ENCODE measurements around the gene DNASE1L2. TPM values are rescaled to one million over a fixed set of nuclear protein-coding genes. Genes with fewer than 3 reads are reported as not detected.
A peak's percentile ranks its signal among the peaks of the same experiment; 100 is the strongest.

Gene DNASE1L2
- total RNA-seq, 1 experiment from 2014 or later, result 2.7 TPM

DNA sequence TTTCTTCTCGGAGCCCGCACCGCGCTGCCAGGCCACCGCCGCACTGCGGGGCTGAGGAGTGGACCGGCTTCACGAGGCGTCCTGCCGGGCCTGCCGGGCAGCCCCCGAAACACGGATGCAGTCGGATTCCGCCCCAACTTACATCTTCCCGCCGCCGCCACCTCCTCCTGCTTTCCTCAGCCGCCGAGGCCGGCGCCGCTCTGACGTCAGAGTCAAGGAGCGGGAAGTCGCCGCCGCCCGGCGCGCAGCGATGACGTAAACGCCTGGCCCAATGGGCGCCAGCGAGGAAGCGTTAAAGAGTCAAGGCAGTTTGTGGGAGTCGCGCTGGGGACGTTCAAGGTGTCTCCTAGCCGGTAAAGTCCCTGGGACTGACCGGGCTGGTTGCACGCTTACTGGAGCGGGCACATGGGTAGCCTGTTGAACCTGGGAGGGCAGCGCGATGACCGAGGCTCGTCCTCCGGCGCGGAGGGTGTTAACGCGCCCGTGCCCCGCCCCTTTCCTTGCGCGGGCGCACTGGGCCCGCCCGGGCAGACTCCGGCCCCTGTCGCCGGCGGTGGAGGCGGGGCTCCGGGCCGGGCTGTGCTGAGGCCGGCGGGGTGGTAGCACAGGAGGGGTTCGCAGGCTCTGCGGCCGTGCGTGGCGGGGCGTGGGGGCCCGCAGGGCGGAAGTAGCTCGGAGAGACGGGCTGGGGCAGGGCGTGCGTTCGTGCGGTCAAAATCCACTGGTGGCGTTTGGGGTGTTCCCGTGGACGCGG, 31.8 kb downstream of the DNASE1L2 start, which contains the start of gene RNPS1:
RNPS1 (minus strand) TSS at position 214 of the 754 bp plus-strand sequence. CDS start 3,483 bp downstream, outside the sequence.
- ChIA-PET CTCF (interaction anchor here (0.6 kb wide), 2 partner anchors 70 to 252 kb away, joined by 3 to 4 read pairs; no protein-coding TSS in a partner anchor), POLR2A (ENCODE audit: low non-redundant PET) (no interaction called here)
- no peaks in the 10 kb centered on the region for H3K9me3 ChIP-seq (ENCODE audit: low read depth, low read length, poor library complexity, severe bottlenecking)
- DNase-seq (ENCODE audit: low spot score), result peak; percentile 97
- peaks cover 29% of the 10 kb centered on the region for H3K36me3 ChIP-seq (ENCODE audit: insufficient read depth, low read length, poor library complexity, severe bottlenecking)
- peak within 1 kb of the TSS; percentile 76 for H3K4me3 ChIP-seq (ENCODE audit: low read depth, low read length, poor library complexity, severe bottlenecking)
- intact Hi-C loops (cut with micrococcal nuclease; ENCODE audit: unreplicated experiment), result loop anchor here (10.0 kb wide), 1 partner anchor 237 kb away; no protein-coding TSS in a partner anchor
- H3K27me3 ChIP-seq (replicated peaks; ENCODE audit: insufficient read depth, low read depth, low read length, poor library complexity), result no peaks in the 10 kb centered on the region
- peak within 1 kb of the TSS; percentile 96 for H3K27ac ChIP-seq (ENCODE audit: low read depth, low read length, poor library complexity, severe bottlenecking)
- TF ChIP-seq EZH2 (IDR thresholded peaks at IDR 0.05; ENCODE audit: borderline replicate concordance, low read depth, low read length, poor library complexity, severe bottlenecking), result no peak
- TF ChIP-seq, protein P1, sequence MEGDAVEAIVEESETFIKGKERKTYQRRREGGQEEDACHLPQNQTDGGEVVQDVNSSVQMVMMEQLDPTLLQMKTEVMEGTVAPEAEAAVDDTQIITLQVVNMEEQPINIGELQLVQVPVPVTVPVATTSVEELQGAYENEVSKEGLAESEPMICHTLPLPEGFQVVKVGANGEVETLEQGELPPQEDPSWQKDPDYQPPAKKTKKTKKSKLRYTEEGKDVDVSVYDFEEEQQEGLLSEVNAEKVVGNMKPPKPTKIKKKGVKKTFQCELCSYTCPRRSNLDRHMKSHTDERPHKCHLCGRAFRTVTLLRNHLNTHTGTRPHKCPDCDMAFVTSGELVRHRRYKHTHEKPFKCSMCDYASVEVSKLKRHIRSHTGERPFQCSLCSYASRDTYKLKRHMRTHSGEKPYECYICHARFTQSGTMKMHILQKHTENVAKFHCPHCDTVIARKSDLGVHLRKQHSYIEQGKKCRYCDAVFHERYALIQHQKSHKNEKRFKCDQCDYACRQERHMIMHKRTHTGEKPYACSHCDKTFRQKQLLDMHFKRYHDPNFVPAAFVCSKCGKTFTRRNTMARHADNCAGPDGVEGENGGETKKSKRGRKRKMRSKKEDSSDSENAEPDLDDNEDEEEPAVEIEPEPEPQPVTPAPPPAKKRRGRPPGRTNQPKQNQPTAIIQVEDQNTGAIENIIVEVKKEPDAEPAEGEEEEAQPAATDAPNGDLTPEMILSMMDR (conservative IDR thresholded peaks at IDR 0.05; ENCODE audit: low read depth, low read length), result no peak
- no TSS peak for BruUV-seq (replicated peaks)
- peaks cover 13% of the 10 kb centered on the region for H3K4me1 ChIP-seq (ENCODE audit: insufficient read depth, low read length, poor library complexity, severe bottlenecking)

DNA sequence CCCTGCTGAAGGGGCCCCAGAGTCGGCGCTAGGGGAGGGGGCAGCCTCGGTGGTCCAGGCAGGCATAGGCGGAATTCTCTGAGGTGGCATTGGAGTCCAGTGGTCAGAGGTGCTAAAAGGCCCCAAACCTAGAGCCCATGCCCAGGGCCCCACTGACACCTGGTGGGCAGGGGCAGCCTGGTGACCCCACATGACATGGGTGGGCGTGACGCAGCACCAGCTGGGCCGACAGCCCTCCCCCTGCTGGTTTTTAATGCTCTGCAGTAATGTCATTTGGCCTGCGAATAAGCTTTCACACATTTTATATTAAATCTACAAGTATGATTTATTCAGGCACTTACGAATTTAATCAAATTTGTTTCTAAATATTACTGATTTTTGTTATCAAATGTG, 33.8 kb downstream of the DNASE1L2 start:
- TF ChIP-seq, protein P1 (conservative IDR thresholded peaks at IDR 0.05; ENCODE audit: low read depth, low read length), result no peak
- TF ChIP-seq EZH2 (IDR thresholded peaks at IDR 0.05; ENCODE audit: borderline replicate concordance, low read depth, low read length, poor library complexity, severe bottlenecking), result no peak
- Histone ChIP-seq H3K9me3 (ENCODE audit: low read depth, low read length, poor library complexity, severe bottlenecking) (no peaks in the 10 kb centered on the region), H3K4me1 (ENCODE audit: insufficient read depth, low read length, poor library complexity, severe bottlenecking) (peaks cover 13% of the 10 kb centered on the region), H3K4me3 (ENCODE audit: low read depth, low read length, poor library complexity, severe bottlenecking) (no peak overlapping the region), H3K27ac (ENCODE audit: low read depth, low read length, poor library complexity, severe bottlenecking) (no peak overlapping the region), H3K27me3 (replicated peaks; ENCODE audit: insufficient read depth, low read depth, low read length, poor library complexity) (no peaks in the 10 kb centered on the region), H3K36me3 (ENCODE audit: insufficient read depth, low read length, poor library complexity, severe bottlenecking) (peaks cover 11% of the 10 kb centered on the region)
- no TSS peak for BruUV-seq (replicated peaks)
- ChIA-PET POLR2A (ENCODE audit: low non-redundant PET) (no interaction called here), CTCF (no interaction called here)
- no peak for DNase-seq (ENCODE audit: low spot score)
- intact Hi-C loops (cut with micrococcal nuclease; ENCODE audit: unreplicated experiment), result no loop called here

DNA sequence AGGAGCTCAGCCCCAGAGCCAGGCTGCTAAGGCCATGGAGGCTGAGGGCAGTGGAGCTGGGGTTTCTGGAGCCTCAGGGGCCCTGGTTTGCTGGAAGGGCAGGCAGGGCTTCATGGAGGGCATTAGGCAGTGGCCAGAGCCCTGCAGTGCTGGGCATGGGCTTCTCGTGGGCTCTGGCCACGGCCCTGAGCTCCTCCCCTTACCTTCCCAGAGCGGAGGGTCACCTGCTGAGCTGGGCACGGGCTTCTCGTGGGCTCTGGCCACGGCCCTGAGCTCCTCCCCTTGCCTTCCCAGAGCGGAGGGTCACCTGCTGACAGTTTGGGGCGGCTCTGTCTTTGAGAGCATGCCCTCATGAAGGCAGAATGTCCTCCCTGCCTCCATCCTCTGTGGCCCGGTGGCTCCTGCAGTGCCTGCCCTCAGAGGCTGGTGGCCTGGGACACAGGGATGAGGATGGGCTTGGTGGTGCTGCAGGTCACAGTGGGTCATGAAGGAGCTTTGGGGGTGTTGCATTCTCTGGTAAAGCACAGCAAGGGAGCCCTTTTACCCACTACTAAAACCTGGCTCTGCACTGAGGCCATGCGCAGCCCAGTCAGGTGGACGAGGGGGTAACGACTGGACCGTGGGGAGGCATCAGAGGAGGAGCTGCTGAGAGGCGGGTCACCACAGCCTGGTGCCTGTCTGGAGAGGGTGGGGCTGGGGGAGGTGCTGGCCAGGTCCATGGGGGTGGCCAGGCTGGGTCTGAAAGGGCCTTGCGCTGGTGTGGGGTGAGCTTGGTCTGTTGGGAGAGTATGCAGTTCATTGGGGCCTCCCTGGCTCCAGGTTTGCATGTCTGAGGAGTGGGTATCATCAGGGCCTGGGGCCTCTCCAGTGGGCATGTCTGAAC, 34.6 kb downstream of the DNASE1L2 start:
- TF ChIP-seq, protein P1 (conservative IDR thresholded peaks at IDR 0.05; ENCODE audit: low read depth, low read length), result no peak
- TF ChIP-seq EZH2 (IDR thresholded peaks at IDR 0.05; ENCODE audit: borderline replicate concordance, low read depth, low read length, poor library complexity, severe bottlenecking), result no peak
- BruUV-seq (replicated peaks), result no TSS peak
- H3K9me3 ChIP-seq (ENCODE audit: low read depth, low read length, poor library complexity, severe bottlenecking), result no peaks in the 10 kb centered on the region
- H3K27me3 ChIP-seq (replicated peaks; ENCODE audit: insufficient read depth, low read depth, low read length, poor library complexity), result no peaks in the 10 kb centered on the region
- CTCF ChIA-PET, result no interaction called here
- H3K4me3 ChIP-seq (ENCODE audit: low read depth, low read length, poor library complexity, severe bottlenecking), result no peak overlapping the region
- H3K27ac ChIP-seq (ENCODE audit: low read depth, low read length, poor library complexity, severe bottlenecking), result no peak overlapping the region
- POLR2A ChIA-PET (ENCODE audit: low non-redundant PET), result interaction anchor here (0.6 kb wide), 1 partner anchor 10 kb away, joined by 3 read pairs; no protein-coding TSS in a partner anchor
- H3K4me1 ChIP-seq (ENCODE audit: insufficient read depth, low read length, poor library complexity, severe bottlenecking), result peaks cover 12% of the 10 kb centered on the region
- intact Hi-C loops (cut with micrococcal nuclease; ENCODE audit: unreplicated experiment), result no loop called here
- peaks cover 3% of the 10 kb centered on the region for H3K36me3 ChIP-seq (ENCODE audit: insufficient read depth, low read length, poor library complexity, severe bottlenecking)
- no peak for DNase-seq (ENCODE audit: low spot score)

All from A673 (cell line).